HepG2 (cell line): ENCODE measurements around the gene WWC2. TPM values are rescaled to one million over a fixed set of nuclear protein-coding genes. Genes with fewer than 3 reads are reported as not detected.
A peak's percentile ranks its signal among the peaks of the same experiment; 100 is the strongest.

Source experiments
- ATAC-seq: fragments of 200-7000 bp; cut with Tn5 transposase; 3 replicates; pipeline ENCODE4 v1.9.1; 2020; ENCODE audit warnings: mild to moderate bottlenecking, moderate library complexity
- BruUV-seq: library from RNA; stranded (reverse); fragments of 400-500 nt; replicated peaks from 2 replicates; lab custom pipeline; 2021; lab: Mats Ljungman, UMichigan
- CTCF ChIA-PET: fragments of 300-600 bp; formaldehyde crosslinking; extraction: SDS; loops from one replicate; lab custom pipeline; 2021; ENCODE audit warnings: low total read pairs, inconsistent platforms, low intra/inter-chr PET ratio; lab: Yijun Ruan, JAX
- POLR2A ChIA-PET: fragments of 350-600 bp; sonication (Branson Sonifier 250); formaldehyde crosslinking; loops from one replicate; lab custom pipeline; 2020; ENCODE audit warnings: antibody characterized with exemption, inconsistent platforms; lab: Yijun Ruan, JAX
- DNase-seq: peaks from one replicate; pipeline ENCODE4 v3.0.0-alpha.2; 2015; ENCODE audit warnings: low spot score
- FAIRE-seq: peaks from 3 replicates; lab custom pipeline; 2011; peaks lifted over from hg19 to GRCh38; lab: Jason Lieb, UNC
- H2AFZ ChIP-seq: one replicate; pipeline ENCODE4 v1.6.1; 2011; ENCODE audit warnings: low read length, inconsistent platforms
- H3K27ac ChIP-seq: fragments of 300-600 bp; 3 replicates; pipeline ENCODE4 v1.8.0; 2011; ENCODE audit warnings: mixed run types, mild to moderate bottlenecking, mixed read lengths, low read length, inconsistent platforms; ENCODE audit not compliant: insufficient read depth; ENCODE audit errors: extremely low read length
- H3K27me3 ChIP-seq, 2 experiments: fragments of 200-600 bp in 1 of 2; 2 replicates in 1 of 2; 3 replicates in 1 of 2; pipeline versions ENCODE4 v1.6.0 to v1.8.0; 2011; ENCODE audit warnings: low read length in 2 of 2, mild to moderate bottlenecking in 2 of 2, moderate library complexity in 2 of 2, inconsistent platforms in 1 of 2; ENCODE audit not compliant: insufficient read depth in 2 of 2, control insufficient read depth in 1 of 2
- H3K36me3 ChIP-seq, 2 experiments: fragments of 200-600 bp in 1 of 2; replicated peaks in 1 of 2; 2 replicates in 1 of 2; 3 replicates in 1 of 2; pipeline versions ENCODE4 v1.5.1 to v1.8.0; 2011; ENCODE audit warnings: low read length in 2 of 2, inconsistent platforms in 1 of 2; ENCODE audit not compliant: insufficient read depth in 2 of 2, control insufficient read depth in 1 of 2
- H3K4me1 ChIP-seq: 2 replicates; pipeline ENCODE4 v1.5.1; 2012; ENCODE audit warnings: low read length, inconsistent platforms; ENCODE audit not compliant: insufficient read depth
- H3K4me2 ChIP-seq: 2 replicates; pipeline ENCODE4 v1.6.0; 2011; ENCODE audit warnings: low read depth, low read length, inconsistent platforms
- H3K4me3 ChIP-seq, 3 experiments: fragments of 200-600 bp in 1 of 3; sonication (generic), shearing (Covaris generic) in 1 of 3; replicated peaks in 1 of 3; 2 replicates each; pipeline ENCODE4 v1.5.1; 2011 to 2016; ENCODE audit warnings: low read length in 3 of 3, inconsistent platforms in 2 of 3, low read depth in 2 of 3, mild to moderate bottlenecking in 2 of 3, control low read depth in 1 of 3, mixed read lengths in 1 of 3; ENCODE audit not compliant: insufficient read depth in 1 of 3
- H3K79me2 ChIP-seq: one replicate; pipeline ENCODE4 v1.6.1; 2011; ENCODE audit warnings: low read length, inconsistent platforms; ENCODE audit not compliant: insufficient read depth
- H3K9ac ChIP-seq: 2 replicates; pipeline ENCODE4 v1.6.0; 2011; ENCODE audit warnings: mild to moderate bottlenecking, low read depth, low read length, inconsistent platforms; ENCODE audit not compliant: insufficient read depth
- H3K9me3 ChIP-seq: 2 replicates; pipeline ENCODE4 v1.5.1; 2012; ENCODE audit warnings: mild to moderate bottlenecking, low read length
- H4K20me1 ChIP-seq: 2 replicates; pipeline ENCODE4 v1.6.0; 2011; ENCODE audit warnings: inconsistent platforms, mild to moderate bottlenecking, low read length, moderate library complexity; ENCODE audit not compliant: insufficient read depth
- ARNT ChIP-seq: fragments of 450-650 bp; IDR thresholded peaks from 2 replicates; pipeline ENCODE4 v1.6.1; 2017
- BRCA1 ChIP-seq: sonication (generic); formaldehyde crosslinking; IDR thresholded peaks from 2 replicates; pipeline ENCODE4 v1.4.0; 2020; ENCODE audit warnings: missing genetic modification reagents
- EEA1 ChIP-seq: sonication (generic); formaldehyde crosslinking; IDR thresholded peaks from 2 replicates; pipeline ENCODE4 v1.5.1; 2020; ENCODE audit warnings: mild to moderate bottlenecking, missing genetic modification reagents, borderline replicate concordance
- NBN ChIP-seq: fragments of 450-650 bp; conservative IDR thresholded peaks from 2 replicates; pipeline ENCODE4 v1.6.1; 2017
- NFRKB ChIP-seq: fragments of 450-650 bp; IDR thresholded peaks from 2 replicates; pipeline ENCODE4 v1.6.1; 2017
- SP2 ChIP-seq: sonication (generic); formaldehyde crosslinking; IDR thresholded peaks from 2 replicates; pipeline ENCODE4 v1.5.1; 2020; ENCODE audit warnings: mild to moderate bottlenecking, missing genetic modification reagents
- ZFP62 ChIP-seq: sonication (generic); formaldehyde crosslinking; IDR thresholded peaks from 2 replicates; pipeline ENCODE4 v1.4.0; 2020; ENCODE audit warnings: missing genetic modification reagents
- ZNF256 ChIP-seq: sonication (generic); formaldehyde crosslinking; conservative IDR thresholded peaks from 2 replicates; pipeline ENCODE4 v1.4.0; 2020; ENCODE audit warnings: missing genetic modification reagents
- ZNF451 ChIP-seq: sonication (generic); formaldehyde crosslinking; IDR thresholded peaks from 2 replicates; pipeline ENCODE4 v1.5.0; 2020; ENCODE audit warnings: mild to moderate bottlenecking, missing genetic modification reagents
- ZNF605 ChIP-seq: sonication (generic); formaldehyde crosslinking; IDR thresholded peaks from 2 replicates; pipeline ENCODE4 v1.8.0; 2022; ENCODE audit warnings: mild to moderate bottlenecking, missing genetic modification reagents
- ZNF816 ChIP-seq: sonication (generic); formaldehyde crosslinking; IDR thresholded peaks from 2 replicates; pipeline ENCODE4 v1.8.0; 2022; ENCODE audit warnings: missing genetic modification reagents, mild to moderate bottlenecking, borderline replicate concordance
- WGBS: methylation state at CpG from one replicate; pipeline ENCODE4 v1.1.6; 2017; ENCODE audit warnings: low lambda C conversion rate; 5-methylcytosine and 5-hydroxymethylcytosine counted together
- in situ Hi-C: cut with HindIII; loops from 2 replicates; pipeline ENCODE4 v1.10.0; 2017; ENCODE audit warnings: low pct_unique_long_range_greater_than_20kb; ENCODE audit not compliant: extremely low pct_ligation_motif_present
- intact Hi-C: fragments of 100-400 bp; cut with micrococcal nuclease; formaldehyde crosslinking; loops from one replicate; pipeline ENCODE4 v1.10.0; 2022; ENCODE audit not compliant: unreplicated experiment
- polyA plus RNA-seq, 8 experiments: library from polyadenylated mRNA; depleted of rRNA in 3 of 8; stranded (reverse) in 7 of 8; unstranded in 1 of 8; fragments of >200 nt; fragmentation: Illumina TruSeq in 4 of 8; extraction: Trizol in 4 of 8; gene quantifications; 2 replicates each; pipeline versions ENCODE4 v1.2.1 to v1.2.3, GENCODE V29; 2011 to 2016; ENCODE audit warnings: low read depth in 4 of 8, missing spikeins in 1 of 8, mixed read lengths in 1 of 8; ENCODE audit not compliant: insufficient read depth in 1 of 8
- total RNA-seq, 5 experiments: library from RNA; depleted of rRNA; stranded (reverse); fragments of >200 nt; fragmentation: Illumina TruSeq; extraction: Trizol; gene quantifications; 2 replicates each; pipeline ENCODE4 v1.2.3, GENCODE V29; 2016; ENCODE audit warnings: low read depth in 1 of 5
- TF ChIP-seq, protein P1 (sequence below): sonication (generic); formaldehyde crosslinking; IDR thresholded peaks from 2 replicates; pipeline ENCODE4 v1.5.0; 2020; ENCODE audit warnings: mild to moderate bottlenecking, missing genetic modification reagents
- TF ChIP-seq, protein P2 (sequence below): IDR thresholded peaks from 2 replicates; pipeline ENCODE4 v1.6.1; 2016; ENCODE audit warnings: mild to moderate bottlenecking
- TF ChIP-seq, protein P3 (sequence below): sonication (generic); formaldehyde crosslinking; IDR thresholded peaks from 2 replicates; pipeline ENCODE4 v1.5.0; 2020; ENCODE audit warnings: missing genetic modification reagents
- TF ChIP-seq, protein P4 (sequence below): IDR thresholded peaks from 2 replicates; pipeline ENCODE4 v1.6.1; 2016; ENCODE audit warnings: missing biosample characterization, missing genetic modification reagents, low read depth

The WWC2 gene
- total and polyA plus RNA-seq, 2 of the 13 experiments (the other 11 are each of a cell fraction or from before 2014, with no cell fraction given), result 40.0 to 50.1 TPM

- TF ChIP-seq ARNT (no peak), ZNF816 (no peak), ZFP62 (CRISPR knock-in tag) (no peak), NBN (no peak), ZNF256 (CRISPR knock-in tag) (no peak), SP2 (no peak), NFRKB (no peak), BRCA1 (CRISPR knock-in tag) (no peak), ZNF451 (CRISPR knock-in tag) (no peak), ZNF605 (CRISPR knock-in tag) (no peak), EEA1 (CRISPR knock-in tag) (no peak)
- TF ChIP-seq, protein P1, sequence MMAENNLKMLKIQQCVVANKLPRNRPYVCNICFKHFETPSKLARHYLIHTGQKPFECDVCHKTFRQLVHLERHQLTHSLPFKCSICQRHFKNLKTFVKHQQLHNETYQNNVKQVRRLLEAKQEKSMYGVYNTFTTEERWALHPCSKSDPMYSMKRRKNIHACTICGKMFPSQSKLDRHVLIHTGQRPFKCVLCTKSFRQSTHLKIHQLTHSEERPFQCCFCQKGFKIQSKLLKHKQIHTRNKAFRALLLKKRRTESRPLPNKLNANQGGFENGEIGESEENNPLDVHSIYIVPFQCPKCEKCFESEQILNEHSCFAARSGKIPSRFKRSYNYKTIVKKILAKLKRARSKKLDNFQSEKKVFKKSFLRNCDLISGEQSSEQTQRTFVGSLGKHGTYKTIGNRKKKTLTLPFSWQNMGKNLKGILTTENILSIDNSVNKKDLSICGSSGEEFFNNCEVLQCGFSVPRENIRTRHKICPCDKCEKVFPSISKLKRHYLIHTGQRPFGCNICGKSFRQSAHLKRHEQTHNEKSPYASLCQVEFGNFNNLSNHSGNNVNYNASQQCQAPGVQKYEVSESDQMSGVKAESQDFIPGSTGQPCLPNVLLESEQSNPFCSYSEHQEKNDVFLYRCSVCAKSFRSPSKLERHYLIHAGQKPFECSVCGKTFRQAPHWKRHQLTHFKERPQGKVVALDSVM (CRISPR knock-in tag), result no peak
- TF ChIP-seq, protein P2, sequence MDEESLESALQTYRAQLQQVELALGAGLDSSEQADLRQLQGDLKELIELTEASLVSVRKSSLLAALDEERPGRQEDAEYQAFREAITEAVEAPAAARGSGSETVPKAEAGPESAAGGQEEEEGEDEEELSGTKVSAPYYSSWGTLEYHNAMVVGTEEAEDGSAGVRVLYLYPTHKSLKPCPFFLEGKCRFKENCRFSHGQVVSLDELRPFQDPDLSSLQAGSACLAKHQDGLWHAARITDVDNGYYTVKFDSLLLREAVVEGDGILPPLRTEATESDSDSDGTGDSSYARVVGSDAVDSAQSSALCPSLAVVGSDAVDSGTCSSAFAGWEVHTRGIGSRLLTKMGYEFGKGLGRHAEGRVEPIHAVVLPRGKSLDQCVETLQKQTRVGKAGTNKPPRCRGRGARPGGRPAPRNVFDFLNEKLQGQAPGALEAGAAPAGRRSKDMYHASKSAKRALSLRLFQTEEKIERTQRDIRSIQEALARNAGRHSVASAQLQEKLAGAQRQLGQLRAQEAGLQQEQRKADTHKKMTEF, result no peak
- TF ChIP-seq, protein P3, sequence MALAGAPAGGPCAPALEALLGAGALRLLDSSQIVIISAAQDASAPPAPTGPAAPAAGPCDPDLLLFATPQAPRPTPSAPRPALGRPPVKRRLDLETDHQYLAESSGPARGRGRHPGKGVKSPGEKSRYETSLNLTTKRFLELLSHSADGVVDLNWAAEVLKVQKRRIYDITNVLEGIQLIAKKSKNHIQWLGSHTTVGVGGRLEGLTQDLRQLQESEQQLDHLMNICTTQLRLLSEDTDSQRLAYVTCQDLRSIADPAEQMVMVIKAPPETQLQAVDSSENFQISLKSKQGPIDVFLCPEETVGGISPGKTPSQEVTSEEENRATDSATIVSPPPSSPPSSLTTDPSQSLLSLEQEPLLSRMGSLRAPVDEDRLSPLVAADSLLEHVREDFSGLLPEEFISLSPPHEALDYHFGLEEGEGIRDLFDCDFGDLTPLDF, result no peak
- TF ChIP-seq, protein P4, sequence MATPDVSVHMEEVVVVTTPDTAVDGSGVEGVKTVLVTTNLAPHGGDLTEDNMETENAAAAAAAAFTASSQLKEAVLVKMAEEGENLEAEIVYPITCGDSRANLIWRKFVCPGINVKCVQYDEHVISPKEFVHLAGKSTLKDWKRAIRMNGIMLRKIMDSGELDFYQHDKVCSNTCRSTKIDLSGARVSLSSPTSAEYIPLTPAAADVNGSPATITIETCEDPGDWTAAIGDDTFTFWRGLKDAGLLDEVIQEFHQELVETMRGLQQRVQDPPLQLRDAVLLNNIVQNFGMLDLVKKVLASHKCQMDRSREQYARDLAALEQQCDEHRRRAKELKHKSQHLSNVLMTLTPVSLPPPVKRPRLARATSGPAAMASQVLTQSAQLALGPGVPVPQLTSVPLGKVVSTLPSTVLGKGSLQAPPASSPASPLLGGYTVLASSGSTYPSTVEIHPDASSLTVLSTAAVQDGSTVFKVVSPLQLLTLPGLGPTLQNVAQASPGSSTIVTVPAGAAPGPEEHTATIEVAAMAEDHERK (CRISPR knock-in tag), result no peak
- intact Hi-C loops (no loop called here), in situ Hi-C loops (no loop called here)
- ChIA-PET POLR2A (no interaction called here), CTCF (no interaction called here)
- no TSS peak for BruUV-seq
- Histone ChIP-seq H3K27ac (no peak overlapping the region), H3K9ac (no peak overlapping the region), H3K4me1 (no peaks in the 10 kb centered on the region), H3K36me3 (no peaks in the 10 kb centered on the region), H3K4me2 (no peak overlapping the region), H4K20me1 (no peaks in the 10 kb centered on the region), H3K9me3 (no peaks in the 10 kb centered on the region), H2AFZ (no peak overlapping the region), H3K79me2 (no peaks in the 10 kb centered on the region), H3K4me3 (no peak overlapping the region), H3K27me3 (no peaks in the 10 kb centered on the region)
- FAIRE-seq (no peak), ATAC-seq (peak; percentile 25; the same call in 2 of the 3 replicates), DNase-seq (no peak)
- 33% methylated on average over 7 of the region's 7 CpGs for WGBS
These were observed 244.7 kb downstream of the WWC2 start for GRCh38 chr4:183343730-183344129.
